Left lung (tissue), 14 donors: ENCODE measurements around the gene NR6A1. TPM values are rescaled to one million over a fixed set of nuclear protein-coding genes. Genes with fewer than 3 reads are reported as not detected.

Experiments
- ATAC-seq: fragments of 200-7000 bp; cut with Tn5 transposase; one replicate; pipeline ENCODE4 v1.9.1; 2020; ENCODE audit warnings: moderate library complexity
- DNase-seq, 4 donors: peaks; one replicate each; pipeline ENCODE4 v3.0.0-alpha.2; 2013 to 2020
- H3K27ac ChIP-seq, 2 donors: fragments of 200-600 bp; sonication (generic) in 1 of 2; one replicate each; pipeline versions ENCODE4 v1.5.0 to v1.8.0; 2020 to 2021
- H3K27me3 ChIP-seq, 2 donors: fragments of 200-600 bp; sonication (generic) in 1 of 2; one replicate each; pipeline versions ENCODE4 v1.5.0 to v1.8.0; 2020 to 2021
- H3K36me3 ChIP-seq, 2 donors: fragments of 200-600 bp; sonication (generic) in 1 of 2; one replicate each; pipeline versions ENCODE4 v1.5.0 to v1.8.0; 2020 to 2021
- H3K4me1 ChIP-seq, 2 donors: fragments of 200-600 bp; one replicate each; pipeline ENCODE4 v1.8.0; 2021
- H3K4me3 ChIP-seq, 2 donors: fragments of 200-600 bp; sonication (generic) in 1 of 2; one replicate each; pipeline versions ENCODE4 v1.5.0 to v1.8.0; 2020 to 2021; ENCODE audit warnings: mild to moderate bottlenecking in 1 of 2
- H3K9me3 ChIP-seq, 2 donors: fragments of 200-600 bp; sonication (generic) in 1 of 2; one replicate each; pipeline versions ENCODE4 v1.5.0 to v1.8.0; 2020 to 2021
- intact Hi-C, 2 donors: fragments of 100-400 bp; cut with DNase I; formaldehyde crosslinking; loops; one replicate each; pipeline versions ENCODE4 v1.11.2 to v1.14.2; 2022
- long read RNA-seq, 12 donors: library from polyadenylated mRNA in 2 of 12; unstranded in 2 of 12; transcript quantifications; one replicate each; pipeline ENCODE4 v2.0.0 and lab custom pipeline, GENCODE V29; 2019 to 2026
- polyA plus RNA-seq, 6 donors: library from polyadenylated mRNA; unstranded; fragments of 120-200 nt; gene quantifications; one replicate each; pipeline ENCODE4 v1.2.1, GENCODE V29; 2013; ENCODE audit not compliant: insufficient read length in 6 of 6
- total RNA-seq, 2 donors: library from RNA; stranded (reverse); fragmentation: NEBNext Ultra II Directional; extraction: Animal tissue kit (Norgen Biotek cat#: 25700); gene quantifications; one replicate each; pipeline ENCODE4 v1.2.1, GENCODE V29; 2021
- TF ChIP-seq, protein P1 (sequence below), 2 donors: fragments of 200-600 bp; sonication (generic) in 1 of 2; IDR thresholded peaks; one replicate each; pipeline versions ENCODE4 v1.5.0 to v1.8.0; 2021; ENCODE audit warnings: antibody characterized with exemption in 2 of 2
- donor health status: DM: no; HTN: yes; CAD: no.
- donor health status: DM: no; HTN: no; CAD: no.

NR6A1 gene
- total RNA-seq: 1 to 10 TPM; 2.9 to 4.1 TPM
- polyA plus RNA-seq: 1 to 10 TPM; 1.2 to 1.8 (median 1.7) TPM
- long read RNA-seq, donor 1: 0 reads
- long read RNA-seq, donor 2: 0 reads
- long read RNA-seq, donor 3, partial matches to known transcripts: 0 of 8 reads
- long read RNA-seq, donor 3, other reads (novel, unspliced or antisense): 8 of 8 reads
- long read RNA-seq, donor 4, partial matches to known transcripts: 2 of 3 reads
- long read RNA-seq, donor 4, other reads (novel, unspliced or antisense): 1 of 3 reads
- long read RNA-seq, donor 5, partial matches to known transcripts: 0 of 6 reads
- long read RNA-seq, donor 5, other reads (novel, unspliced or antisense): 6 of 6 reads
- long read RNA-seq, donor 6: 0 reads
- long read RNA-seq, donor 7: 0 reads
- long read RNA-seq, donor 8: 0 reads
- long read RNA-seq, donor 9: 0 reads
- long read RNA-seq, donor 10, partial matches to known transcripts: 0 of 1 reads
- long read RNA-seq, donor 10, other reads (novel, unspliced or antisense): 1 of 1 reads
- long read RNA-seq, donor 11: 0 reads
- long read RNA-seq, donor 12, partial matches to known transcripts: 0 of 1 reads
- long read RNA-seq, donor 12, other reads (novel, unspliced or antisense): 0 of 1 reads

GRCh38 chr9:124771021-124771866 is at the start of gene NR6A1:
TSS of gene NR6A1 (minus strand) at chr9:124771311.
- Histone ChIP-seq H3K27ac (peak within 1 kb of the TSS; percentile 57 to 77), H3K9me3 (no peaks in the 10 kb centered on the region), H3K36me3 (no peaks in the 10 kb centered on the region), H3K27me3 (peaks cover 26 to 53% of the 10 kb centered on the region in 2 donors), H3K4me3 (peak within 1 kb of the TSS; percentile 71 to 78), H3K4me1 (peaks cover 0 to 68% of the 10 kb centered on the region in 2 donors)
- TF ChIP-seq, protein P1, sequence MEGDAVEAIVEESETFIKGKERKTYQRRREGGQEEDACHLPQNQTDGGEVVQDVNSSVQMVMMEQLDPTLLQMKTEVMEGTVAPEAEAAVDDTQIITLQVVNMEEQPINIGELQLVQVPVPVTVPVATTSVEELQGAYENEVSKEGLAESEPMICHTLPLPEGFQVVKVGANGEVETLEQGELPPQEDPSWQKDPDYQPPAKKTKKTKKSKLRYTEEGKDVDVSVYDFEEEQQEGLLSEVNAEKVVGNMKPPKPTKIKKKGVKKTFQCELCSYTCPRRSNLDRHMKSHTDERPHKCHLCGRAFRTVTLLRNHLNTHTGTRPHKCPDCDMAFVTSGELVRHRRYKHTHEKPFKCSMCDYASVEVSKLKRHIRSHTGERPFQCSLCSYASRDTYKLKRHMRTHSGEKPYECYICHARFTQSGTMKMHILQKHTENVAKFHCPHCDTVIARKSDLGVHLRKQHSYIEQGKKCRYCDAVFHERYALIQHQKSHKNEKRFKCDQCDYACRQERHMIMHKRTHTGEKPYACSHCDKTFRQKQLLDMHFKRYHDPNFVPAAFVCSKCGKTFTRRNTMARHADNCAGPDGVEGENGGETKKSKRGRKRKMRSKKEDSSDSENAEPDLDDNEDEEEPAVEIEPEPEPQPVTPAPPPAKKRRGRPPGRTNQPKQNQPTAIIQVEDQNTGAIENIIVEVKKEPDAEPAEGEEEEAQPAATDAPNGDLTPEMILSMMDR (IDR thresholded peaks at IDR 0.05): peak in 1 of 2 donors; percentile 29
- ATAC-seq (peak; percentile 92), DNase-seq (peak; percentile 97 to 99 (median 98))
- intact Hi-C loops: no loop called here

DNA sequence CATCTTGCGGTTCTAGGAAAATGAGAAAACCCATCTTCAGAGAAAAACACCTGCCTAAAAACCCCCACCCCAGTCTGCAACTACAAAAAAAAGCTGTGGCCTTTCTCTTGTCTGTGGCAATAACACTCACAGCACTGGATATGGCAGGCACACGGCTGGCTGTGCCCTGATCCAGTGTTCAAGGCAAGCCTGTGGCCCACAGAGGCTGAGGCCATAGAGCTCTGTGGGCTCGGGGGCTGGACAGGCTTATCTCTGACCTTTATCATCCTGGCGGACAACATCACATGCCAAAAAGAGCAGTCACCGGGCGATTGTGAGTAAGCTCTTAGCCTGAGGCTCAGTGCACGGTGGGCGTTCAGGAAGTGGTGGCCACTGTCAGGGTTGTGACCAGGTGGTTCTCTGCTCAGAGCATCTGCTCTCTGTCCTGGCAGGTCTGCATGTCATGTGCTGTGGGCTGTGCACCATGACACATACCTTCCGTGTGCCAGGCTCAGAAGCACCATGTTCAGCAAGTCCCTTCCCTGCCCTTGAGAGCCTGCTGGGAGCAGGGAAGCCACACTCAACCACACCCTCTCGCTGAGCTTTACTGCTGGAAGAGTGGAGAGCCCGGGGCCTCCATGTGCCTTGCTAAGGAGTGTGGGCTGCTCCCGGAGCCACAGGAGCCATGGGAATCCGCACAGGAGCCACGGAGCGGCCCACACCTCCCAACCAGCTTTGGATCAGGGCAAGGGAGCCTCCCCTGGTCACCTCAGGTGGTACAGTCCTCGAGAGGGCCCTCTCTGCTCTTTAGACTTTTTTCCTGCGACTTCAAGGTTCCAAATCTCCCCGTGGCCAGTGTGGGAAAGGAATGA is 47.5 kb upstream of the NR6A1 start:
- intact Hi-C loops: no loop called here
- H3K4me3 ChIP-seq: no peak overlapping the region
- no peaks in the 10 kb centered on the region for H3K36me3 ChIP-seq
- TF ChIP-seq, protein P1 (IDR thresholded peaks at IDR 0.05): no peak
- H3K4me1 ChIP-seq: no peaks in the 10 kb centered on the region
- no peak overlapping the region for H3K27ac ChIP-seq
- no peaks in the 10 kb centered on the region for H3K9me3 ChIP-seq
- ATAC-seq: peak; percentile 89
- H3K27me3 ChIP-seq: no peaks in the 10 kb centered on the region
- peak in 2 of 4 donors; percentile 45 to 50 for DNase-seq

DNA sequence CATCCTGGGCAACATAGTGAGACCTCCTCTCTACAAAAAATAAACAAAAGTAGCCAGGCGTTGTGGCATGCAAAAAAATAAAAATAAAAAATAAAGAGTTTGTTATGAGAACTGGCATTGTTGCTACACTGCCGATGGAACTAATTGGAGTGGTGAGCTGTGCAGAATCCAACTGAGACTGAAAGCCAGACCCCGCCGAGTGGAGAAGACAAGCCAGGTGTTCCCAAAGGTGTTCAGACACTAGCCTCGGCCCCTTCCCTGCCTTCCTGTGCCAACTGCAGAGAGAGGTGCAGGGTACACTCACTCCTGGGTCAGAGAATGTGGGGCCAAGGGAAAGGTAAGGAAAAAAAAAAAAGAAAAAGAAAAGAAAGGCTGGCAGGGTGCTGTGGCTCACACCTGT is 44.5 kb upstream of the NR6A1 start:
- intact Hi-C loops: no loop called here

DNA sequence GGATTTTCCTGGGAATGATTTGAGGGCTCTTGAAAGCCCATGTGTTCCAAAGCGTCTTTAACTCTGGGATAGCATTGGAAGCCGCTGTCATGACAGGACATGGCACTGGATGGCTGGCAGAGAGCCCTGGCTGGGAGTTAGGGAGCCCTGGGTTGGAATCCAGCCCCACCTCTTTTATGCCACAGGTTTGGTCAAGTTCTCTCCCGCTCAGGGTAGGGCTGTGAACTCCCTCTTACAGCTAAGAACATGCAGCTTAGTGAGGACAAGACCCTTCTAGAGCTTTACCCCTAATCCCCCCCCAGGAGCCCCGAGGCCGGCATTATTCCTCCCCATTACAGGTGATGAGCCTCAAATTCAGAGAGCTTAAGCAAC is 43.0 kb upstream of the NR6A1 start:
- ATAC-seq: no peak
- DNase-seq: no peak
- Histone ChIP-seq H3K36me3 (no peaks in the 10 kb centered on the region), H3K9me3 (no peaks in the 10 kb centered on the region), H3K4me1 (no peaks in the 10 kb centered on the region), H3K4me3 (no peak overlapping the region), H3K27me3 (no peaks in the 10 kb centered on the region), H3K27ac (no peak overlapping the region)
- TF ChIP-seq, protein P1 (IDR thresholded peaks at IDR 0.05): no peak
- intact Hi-C loops: no loop called here

More for the DNA sequence above, 44.5 kb upstream of the NR6A1 start:
- DNase-seq (no peak), ATAC-seq (no peak)
- Histone ChIP-seq H3K27ac (no peak overlapping the region), H3K4me1 (no peaks in the 10 kb centered on the region), H3K4me3 (no peak overlapping the region), H3K36me3 (no peaks in the 10 kb centered on the region), H3K9me3 (no peaks in the 10 kb centered on the region), H3K27me3 (no peaks in the 10 kb centered on the region)
- TF ChIP-seq, protein P1 (IDR thresholded peaks at IDR 0.05): no peak
